HG02623 (cell line): Measurements from ENCODE around the gene ZSWIM9.

ENCODE experiments used
- ATAC-seq: cut with Tn5 transposase; IDR thresholded peaks from one replicate; pipeline ENCODE4 v1.9.1; 2021; ENCODE audit warnings: moderate library complexity; ENCODE audit not compliant: unreplicated experiment

The ZSWIM9 gene

GRCh38 chr19:48174445-48175030, 4.1 kb downstream of the ZSWIM9 start:
- ATAC-seq = no peak

GRCh38 chr19:48175578-48175977, 5.1 kb downstream of the ZSWIM9 start:
- ATAC-seq = no peak

DNA sequence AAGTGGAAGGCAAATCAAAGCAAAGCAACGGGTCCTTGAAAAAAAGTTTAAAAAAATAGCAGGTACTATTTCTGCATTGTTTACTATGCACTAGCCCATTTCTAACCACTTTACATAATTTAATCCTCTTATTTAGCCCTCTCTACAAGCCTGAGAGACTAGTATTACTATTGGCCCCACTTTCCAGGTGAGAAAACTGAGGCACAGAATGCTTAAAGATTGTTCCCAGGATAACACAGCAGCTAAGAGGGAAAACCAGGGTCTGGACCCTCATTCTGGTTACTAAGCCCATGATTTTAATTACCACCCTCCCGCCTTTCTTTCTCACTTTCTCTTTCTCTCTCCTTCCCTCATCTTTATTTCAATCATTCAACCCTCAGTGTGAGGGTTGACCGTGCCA, 5.7 kb downstream of the ZSWIM9 start:
- ATAC-seq = no peak

GRCh38 chr19:48181505-48181904, 11.0 kb downstream of the ZSWIM9 start:
- no peak for ATAC-seq

DNA sequence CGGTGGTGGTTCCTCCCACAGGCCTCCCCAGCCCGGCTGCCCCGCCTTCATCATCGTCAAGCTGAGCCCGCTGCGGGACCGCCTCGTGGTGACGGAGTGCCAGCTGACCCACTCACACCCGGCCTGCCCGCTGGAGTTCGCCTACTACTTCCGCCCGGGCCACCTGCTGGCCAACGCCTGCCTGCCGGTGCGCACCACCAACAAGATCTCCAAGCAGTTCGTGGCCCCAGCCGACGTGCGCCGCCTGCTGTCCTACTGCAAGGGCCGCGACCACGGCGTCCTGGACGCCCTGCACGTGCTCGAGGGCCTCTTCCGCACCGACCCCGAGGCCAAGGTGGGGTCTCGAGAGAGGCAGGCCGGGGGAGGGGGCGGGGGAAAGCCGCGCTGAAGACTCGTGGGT, 12.0 kb downstream of the ZSWIM9 start:
- ATAC-seq = no peak

- no peak for ATAC-seq
Observed at GRCh38 chr19:48183356-48183755, 12.9 kb downstream of the ZSWIM9 start.

- no peak for ATAC-seq
Observed at GRCh38 chr19:48186015-48186414, 15.5 kb downstream of the ZSWIM9 start.

- ATAC-seq = no peak
Observed at GRCh38 chr19:48186541-48186991, 16.1 kb downstream of the ZSWIM9 start.

DNA sequence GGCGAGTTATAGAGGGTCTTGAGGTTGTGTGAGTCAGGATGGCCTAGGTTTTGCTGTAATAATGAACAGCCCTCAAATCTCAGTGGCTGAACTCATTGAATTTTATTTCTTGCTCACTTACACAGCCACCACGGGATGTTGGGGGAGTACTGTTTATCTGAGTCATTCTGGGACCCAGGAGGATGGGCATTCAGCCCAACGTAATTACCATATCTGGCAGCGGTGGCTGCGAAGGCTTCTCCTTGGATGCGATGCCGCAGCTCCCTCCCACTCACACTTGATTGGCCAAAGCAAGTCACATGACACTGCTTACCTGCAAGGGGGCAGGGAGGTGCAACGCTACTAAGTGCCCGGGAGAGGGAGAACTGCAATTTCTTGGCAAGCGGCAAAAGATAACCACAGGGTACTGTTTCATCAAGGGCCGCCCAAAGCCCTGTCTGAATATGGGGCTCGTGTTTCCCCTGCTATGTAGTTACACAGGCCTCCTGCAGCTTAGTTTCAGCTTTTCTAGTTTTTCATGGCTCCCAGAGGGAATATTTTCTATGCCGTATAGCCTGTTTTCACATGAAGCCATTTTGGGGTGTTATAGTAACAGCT, 19.9 kb downstream of the ZSWIM9 start:
- no peak for ATAC-seq

- ATAC-seq = no peak
Observed at GRCh38 chr19:48190885-48191284, 20.4 kb downstream of the ZSWIM9 start.

- ATAC-seq = no peak
Observed at GRCh38 chr19:48192750-48193149, 22.3 kb downstream of the ZSWIM9 start.

DNA sequence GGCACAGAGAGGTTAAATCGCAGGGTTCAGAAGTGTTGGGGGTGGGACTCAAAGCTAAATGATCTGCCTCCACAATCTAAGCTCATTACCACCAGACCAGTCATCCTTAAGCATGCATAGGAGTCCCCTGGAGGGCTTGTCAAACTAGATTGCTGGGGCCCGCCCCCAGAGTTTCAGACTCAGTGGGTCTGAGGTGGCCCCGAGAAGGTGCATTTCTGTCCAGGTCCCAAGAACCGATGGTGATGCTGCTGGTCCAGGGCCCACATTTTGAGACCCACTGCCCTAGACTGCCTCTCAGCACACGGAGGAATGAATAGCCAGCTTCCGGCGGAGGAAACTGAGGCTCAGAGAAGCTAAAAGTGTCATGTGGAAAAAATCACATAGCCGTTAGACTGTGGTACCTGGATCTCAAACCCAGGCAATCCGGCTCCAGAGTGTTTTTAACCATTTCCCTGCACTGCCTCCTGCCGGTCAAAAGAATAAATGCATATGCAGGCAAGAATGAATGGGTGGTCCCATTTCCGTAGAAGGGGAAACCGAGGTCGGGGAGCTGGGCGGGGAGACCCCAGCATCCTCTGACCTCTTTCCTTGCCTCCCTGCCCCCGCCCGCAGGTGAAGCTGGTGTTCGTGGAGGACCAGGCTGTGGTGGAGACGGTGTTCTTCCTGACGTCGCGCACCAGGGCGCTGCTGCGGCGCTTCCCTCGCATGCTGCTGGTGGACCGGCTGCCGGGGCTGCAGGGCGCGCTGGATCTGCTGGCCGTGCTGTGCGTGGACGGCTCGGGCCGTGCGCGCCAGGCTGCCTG, 23.8 kb downstream of the ZSWIM9 start:
- ATAC-seq = no peak

DNA sequence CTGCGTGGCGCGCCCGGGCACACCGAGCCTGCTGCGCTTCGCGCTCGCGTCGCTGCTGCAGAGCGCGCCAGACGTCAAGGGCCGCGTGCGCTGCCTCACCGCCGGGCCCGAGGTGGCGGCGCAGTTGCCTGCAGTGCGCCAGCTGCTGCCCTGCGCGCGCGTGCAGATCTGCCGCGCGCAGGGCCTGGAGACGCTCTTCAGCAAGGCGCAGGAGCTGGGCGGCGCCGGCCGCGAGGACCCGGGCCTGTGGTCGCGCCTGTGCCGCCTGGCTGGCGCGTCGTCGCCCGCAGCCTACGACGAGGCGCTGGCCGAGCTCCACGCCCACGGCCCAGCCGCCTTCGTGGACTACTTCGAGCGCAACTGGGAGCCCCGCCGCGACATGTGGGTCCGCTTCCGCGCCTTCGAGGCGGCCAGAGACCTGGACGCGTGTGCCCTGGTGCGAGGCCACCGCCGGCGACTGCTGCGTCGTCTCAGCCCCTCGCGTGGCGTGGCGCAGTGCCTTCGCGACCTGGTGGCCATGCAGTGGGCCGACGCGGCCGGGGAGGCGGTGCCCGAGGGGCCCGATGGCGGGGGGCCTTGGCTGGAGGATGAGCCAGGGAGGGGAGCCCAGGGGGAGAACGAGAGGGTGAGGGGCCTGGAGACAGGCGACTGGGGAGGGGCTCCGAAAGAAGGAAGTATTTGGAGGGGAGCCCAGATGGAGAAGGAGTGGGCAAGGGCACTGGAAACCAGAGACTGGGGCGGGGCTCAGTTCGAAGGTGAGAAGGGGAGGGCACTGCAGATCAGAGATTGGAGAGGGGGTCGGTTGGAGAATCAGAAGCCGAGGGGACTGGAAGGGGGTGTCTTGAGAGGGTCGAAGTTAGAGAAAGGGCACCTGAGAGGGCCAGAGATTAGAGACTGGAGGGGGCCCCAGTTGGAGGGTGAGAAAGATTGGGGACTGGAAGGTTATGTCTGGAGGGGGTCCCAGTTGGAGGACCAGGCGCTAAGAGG, 24.7 kb downstream of the ZSWIM9 start:
- no peak for ATAC-seq

- ATAC-seq = no peak
Observed at GRCh38 chr19:48196321-48196763, 25.9 kb downstream of the ZSWIM9 start.

DNA sequence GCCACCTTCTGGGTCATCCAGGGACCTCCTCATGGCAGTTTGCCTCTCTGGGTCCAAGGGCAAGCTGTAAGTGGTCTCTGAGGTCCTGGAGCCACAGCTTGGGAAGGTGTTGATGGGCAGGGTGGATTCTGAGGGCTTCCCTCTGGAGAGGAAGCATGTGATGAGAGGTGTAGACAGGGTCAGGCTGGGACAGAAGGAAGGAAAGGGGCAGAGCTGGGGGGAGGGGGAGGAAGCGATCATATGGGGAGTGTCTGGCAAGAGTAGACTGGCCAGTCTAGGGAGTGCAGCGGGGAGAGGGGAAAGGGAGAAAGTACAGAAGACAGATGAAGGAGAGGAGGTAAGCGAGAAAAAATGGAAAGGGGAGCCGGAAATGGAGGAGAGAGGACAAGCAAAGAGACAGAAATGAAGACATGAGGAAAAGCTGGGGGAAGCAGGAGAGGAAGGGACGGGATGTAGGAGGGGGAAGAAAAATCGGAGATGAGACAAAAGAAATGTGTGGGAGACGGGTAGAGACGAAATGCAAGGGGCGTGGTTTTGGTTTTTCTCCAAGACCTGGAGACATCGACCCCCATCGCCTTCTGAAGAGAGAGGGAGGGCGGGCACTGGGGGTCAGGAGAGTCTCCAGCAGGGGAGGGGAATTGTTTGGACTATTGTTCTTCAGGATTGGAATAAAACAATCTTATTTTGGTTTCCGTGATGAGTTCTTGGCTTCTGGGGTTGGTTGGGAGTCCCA, 26.6 kb downstream of the ZSWIM9 start:
- ATAC-seq = no peak

DNA sequence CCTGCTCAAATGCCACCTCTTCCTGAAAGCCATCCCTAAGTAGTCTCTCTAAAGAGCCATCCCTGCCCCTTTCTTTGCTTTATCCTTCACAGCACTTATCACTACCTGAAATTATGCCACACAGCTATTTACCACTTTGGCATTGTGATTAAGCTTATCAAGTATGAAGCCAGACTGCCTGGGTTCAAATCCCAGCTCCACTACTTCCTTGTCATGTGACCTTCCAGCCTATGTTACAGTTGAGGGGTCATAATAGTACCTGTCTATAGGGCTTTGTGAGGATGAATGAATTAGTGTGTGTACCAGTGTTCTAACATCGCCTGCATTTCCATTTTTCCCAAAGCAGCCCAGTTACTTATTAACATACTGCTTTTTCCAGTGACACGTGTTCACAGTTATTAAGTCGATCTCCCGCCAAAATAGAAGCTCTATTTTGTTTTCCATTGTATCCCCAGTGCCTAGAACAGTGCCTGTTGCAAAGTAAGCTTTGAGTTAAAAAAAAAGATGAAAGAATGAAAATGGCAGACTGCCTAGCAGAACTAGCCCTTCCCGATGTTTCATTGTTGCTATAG, 32.8 kb downstream of the ZSWIM9 start:
- no peak for ATAC-seq

GRCh38 chr19:48203794-48204628, 33.5 kb downstream of the ZSWIM9 start:
- ATAC-seq = peak; percentile 86

GRCh38 chr19:48206397-48207093, 36.1 kb downstream of the ZSWIM9 start:
- ATAC-seq = no peak
